Hepatocyte (in vitro differentiated cells): ENCODE measurements around the gene MAG. TPM values are rescaled to one million over a fixed set of nuclear protein-coding genes. Genes with fewer than 3 reads are reported as not detected.
"Not testable (repeated sequence)": the region's sequence is repeated elsewhere in the genome, so short reads cannot be mapped to it uniquely, and the experiment has no call there.

ENCODE experiments used
- DNase-seq: peaks from one replicate; pipeline ENCODE4 v3.0.0-alpha.2; 2016; ENCODE audit warnings: low spot score
- H2AFZ ChIP-seq: fragments of 200-600 bp; sonication (generic); 2 replicates; pipeline ENCODE4 v1.6.0; 2016; ENCODE audit warnings: antibody characterized with exemption, mild to moderate bottlenecking
- H3K27ac ChIP-seq: fragments of 200-600 bp; sonication (generic); 2 replicates; pipeline ENCODE4 v1.5.1; 2016; ENCODE audit warnings: mild to moderate bottlenecking
- H3K27me3 ChIP-seq: fragments of 200-600 bp; sonication (generic); 2 replicates; pipeline ENCODE4 v1.6.1; 2016
- H3K36me3 ChIP-seq: fragments of 200-600 bp; sonication (generic); replicated peaks from 2 replicates; pipeline ENCODE4 v1.5.1; 2016; ENCODE audit warnings: low read depth; ENCODE audit not compliant: insufficient read depth
- H3K4me1 ChIP-seq: fragments of 200-600 bp; sonication (generic); 2 replicates; pipeline ENCODE4 v1.5.1; 2016; ENCODE audit warnings: mild to moderate bottlenecking, moderate library complexity; ENCODE audit not compliant: insufficient read depth
- H3K4me2 ChIP-seq: fragments of 200-600 bp; sonication (generic); 2 replicates; pipeline ENCODE4 v1.6.0; 2016
- H3K4me3 ChIP-seq: fragments of 200-600 bp; sonication (generic); 2 replicates; pipeline ENCODE4 v1.5.1; 2016; ENCODE audit warnings: mild to moderate bottlenecking
- H3K79me2 ChIP-seq: fragments of 200-600 bp; sonication (generic); 2 replicates; pipeline ENCODE4 v1.6.0; 2017; ENCODE audit warnings: mild to moderate bottlenecking
- H3K9me2 ChIP-seq: fragments of 200-600 bp; sonication (generic); replicated peaks from 2 replicates; pipeline ENCODE4 v1.6.0; 2017; ENCODE audit warnings: mild to moderate bottlenecking; ENCODE audit not compliant: insufficient read depth
- H3K9me3 ChIP-seq: fragments of 200-600 bp; sonication (generic); 2 replicates; pipeline ENCODE4 v1.5.1; 2016; ENCODE audit warnings: low read depth, mild to moderate bottlenecking
- H4K20me1 ChIP-seq: fragments of 200-600 bp; sonication (generic); 2 replicates; pipeline ENCODE4 v1.6.0; 2016; ENCODE audit warnings: mild to moderate bottlenecking; ENCODE audit not compliant: insufficient read depth, poor library complexity, severe bottlenecking
- EZH2 ChIP-seq: fragments of 200-600 bp; sonication (generic); IDR thresholded peaks from 2 replicates; pipeline ENCODE4 v1.6.1; 2016; ENCODE audit warnings: antibody characterized with exemption, mild to moderate bottlenecking, borderline replicate concordance
- EZH2phosphoT487 ChIP-seq: fragments of 200-600 bp; sonication (generic); IDR thresholded peaks from one replicate; pipeline ENCODE4 v1.6.1; 2018; ENCODE audit warnings: antibody characterized with exemption, mild to moderate bottlenecking, low read depth, moderate library complexity; ENCODE audit not compliant: unreplicated experiment, severe bottlenecking
- WGBS: methylation state at CpG from one replicate; pipeline ENCODE4 v1.1.6; 2016; ENCODE audit warnings: low lambda C conversion rate; ENCODE audit errors: missing lambda C conversion rate; 5-methylcytosine and 5-hydroxymethylcytosine counted together
- polyA plus RNA-seq: library from polyadenylated mRNA; unstranded; fragments of >200 nt; fragmentation: Nextera tagmentation; extraction: Ambion mirVana; gene quantifications from 2 replicates; pipeline ENCODE4 v1.2.1, GENCODE V29; 2016
- total RNA-seq: library from RNA; depleted of rRNA; stranded (reverse); fragments of >200 nt; gene quantifications from 2 replicates; pipeline ENCODE4 v1.2.3, GENCODE V29; 2014
- TF ChIP-seq, protein P1 (sequence below): fragments of 200-600 bp; sonication (generic); IDR thresholded peaks from 2 replicates; pipeline ENCODE4 v1.5.1; 2016; ENCODE audit warnings: antibody characterized with exemption, mild to moderate bottlenecking; ENCODE audit not compliant: poor library complexity

The MAG gene
- total and polyA plus RNA-seq, 2 experiments from 2014 or later = 0.47 TPM; not detected in 1

DNA sequence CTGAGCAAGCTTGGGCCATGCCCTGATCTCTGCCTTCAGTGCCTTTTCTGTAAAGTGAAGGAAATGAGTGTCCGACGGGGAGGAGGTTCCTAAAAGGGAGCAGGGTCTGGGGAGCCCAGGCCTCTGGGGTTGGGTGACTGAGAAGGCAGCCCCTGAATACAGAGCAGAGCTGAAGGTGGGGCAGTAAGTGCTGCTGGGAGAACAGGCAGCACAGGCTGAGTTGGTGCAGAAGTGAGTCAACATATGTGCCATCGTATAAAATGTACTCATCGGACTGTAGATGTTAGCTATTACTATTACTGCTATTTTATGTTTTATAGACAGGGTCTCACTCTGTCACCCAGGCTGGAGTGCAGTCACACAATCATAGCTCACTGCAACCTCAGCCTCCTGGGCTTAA, 10.7 kb upstream of the MAG start:
- Histone ChIP-seq H3K4me3 (no peak overlapping the region), H3K27ac (no peak overlapping the region)
- WGBS = 77% methylated on average over 4 of the region's 4 CpGs

GRCh38 chr19:35284153-35285094, 7.5 kb upstream of the MAG start:
- Histone ChIP-seq H3K9me3 (no peaks in the 10 kb centered on the region), H3K4me2 (no peak overlapping the region), H3K9me2 (no peaks in the 10 kb centered on the region), H3K4me1 (no peaks in the 10 kb centered on the region), H3K4me3 (no peak overlapping the region), H2AFZ (no peak overlapping the region), H3K36me3 (no peaks in the 10 kb centered on the region), H3K27me3 (no peaks in the 10 kb centered on the region), H3K27ac (no peak overlapping the region), H3K79me2 (no peaks in the 10 kb centered on the region), H4K20me1 (no peaks in the 10 kb centered on the region)
- DNase-seq = no peak
- 78% methylated on average over 17 of the region's 17 CpGs for WGBS
- TF ChIP-seq EZH2phosphoT487 (no peak), EZH2 (no peak)
- TF ChIP-seq, protein P1, sequence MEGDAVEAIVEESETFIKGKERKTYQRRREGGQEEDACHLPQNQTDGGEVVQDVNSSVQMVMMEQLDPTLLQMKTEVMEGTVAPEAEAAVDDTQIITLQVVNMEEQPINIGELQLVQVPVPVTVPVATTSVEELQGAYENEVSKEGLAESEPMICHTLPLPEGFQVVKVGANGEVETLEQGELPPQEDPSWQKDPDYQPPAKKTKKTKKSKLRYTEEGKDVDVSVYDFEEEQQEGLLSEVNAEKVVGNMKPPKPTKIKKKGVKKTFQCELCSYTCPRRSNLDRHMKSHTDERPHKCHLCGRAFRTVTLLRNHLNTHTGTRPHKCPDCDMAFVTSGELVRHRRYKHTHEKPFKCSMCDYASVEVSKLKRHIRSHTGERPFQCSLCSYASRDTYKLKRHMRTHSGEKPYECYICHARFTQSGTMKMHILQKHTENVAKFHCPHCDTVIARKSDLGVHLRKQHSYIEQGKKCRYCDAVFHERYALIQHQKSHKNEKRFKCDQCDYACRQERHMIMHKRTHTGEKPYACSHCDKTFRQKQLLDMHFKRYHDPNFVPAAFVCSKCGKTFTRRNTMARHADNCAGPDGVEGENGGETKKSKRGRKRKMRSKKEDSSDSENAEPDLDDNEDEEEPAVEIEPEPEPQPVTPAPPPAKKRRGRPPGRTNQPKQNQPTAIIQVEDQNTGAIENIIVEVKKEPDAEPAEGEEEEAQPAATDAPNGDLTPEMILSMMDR = no peak

More for the DNA sequence above, 10.7 kb upstream of the MAG start:
- Histone ChIP-seq H3K9me2 (no peaks in the 10 kb centered on the region), H4K20me1 (no peaks in the 10 kb centered on the region), H3K36me3 (no peaks in the 10 kb centered on the region), H3K9me3 (no peaks in the 10 kb centered on the region), H2AFZ (no peak overlapping the region), H3K4me2 (no peak overlapping the region), H3K27me3 (no peaks in the 10 kb centered on the region), H3K79me2 (no peaks in the 10 kb centered on the region), H3K4me1 (no peaks in the 10 kb centered on the region)
- DNase-seq = no peak
- TF ChIP-seq EZH2phosphoT487 (no peak), EZH2 (no peak)
- TF ChIP-seq, protein P1 = no peak

DNA sequence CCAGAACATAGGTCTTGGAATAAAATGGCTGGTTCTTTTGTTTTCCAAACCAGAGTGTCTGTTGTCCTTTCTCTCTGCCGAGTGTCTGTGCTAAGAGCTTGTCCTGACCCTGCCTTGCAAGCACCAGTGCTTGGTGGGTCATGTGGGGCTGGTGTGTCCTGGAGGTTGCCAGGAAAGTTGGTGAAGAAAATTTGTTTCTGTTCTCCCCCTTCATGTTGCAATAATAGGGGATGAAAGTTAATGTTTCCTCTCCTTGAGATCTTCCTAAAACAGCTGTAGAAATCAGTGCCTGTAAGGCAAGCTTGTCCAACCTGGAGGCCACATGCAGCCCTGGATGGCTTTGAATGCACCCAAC, 6.9 kb upstream of the MAG start:
- Histone ChIP-seq H3K9me2 (no peaks in the 10 kb centered on the region), H3K4me3 (no peak overlapping the region), H4K20me1 (no peaks in the 10 kb centered on the region), H3K4me2 (no peak overlapping the region), H3K27ac (no peak overlapping the region), H3K4me1 (no peaks in the 10 kb centered on the region), H3K79me2 (no peaks in the 10 kb centered on the region), H2AFZ (no peak overlapping the region), H3K27me3 (no peaks in the 10 kb centered on the region), H3K9me3 (no peaks in the 10 kb centered on the region), H3K36me3 (no peaks in the 10 kb centered on the region)
- 45% methylated on average over 1 of the region's 1 CpG for WGBS
- DNase-seq = no peak
- TF ChIP-seq EZH2 (no peak), EZH2phosphoT487 (no peak)
- TF ChIP-seq, protein P1 = no peak

- H3K36me3 ChIP-seq, H3K4me1 ChIP-seq, H3K9me3 ChIP-seq, H3K27me3 ChIP-seq, H3K4me2 ChIP-seq, H3K4me3 ChIP-seq, DNase-seq, H3K9me2 ChIP-seq, H2AFZ ChIP-seq, H3K27ac ChIP-seq, H3K79me2 ChIP-seq, H4K20me1 ChIP-seq: not testable (repeated sequence)
- 92% methylated on average over 3 of the region's 3 CpGs for WGBS
These were observed 6.5 kb upstream of the MAG start for GRCh38 chr19:35285465-35285864.

- not testable (repeated sequence) for H3K79me2 ChIP-seq, H3K9me2 ChIP-seq, H3K4me3 ChIP-seq, H3K27ac ChIP-seq, H3K36me3 ChIP-seq, H3K4me2 ChIP-seq, H3K27me3 ChIP-seq, H2AFZ ChIP-seq, DNase-seq, H3K9me3 ChIP-seq, H3K4me1 ChIP-seq, H4K20me1 ChIP-seq
- WGBS = 78% methylated on average over 5 of the region's 5 CpGs
These were observed 5.9 kb upstream of the MAG start for GRCh38 chr19:35286101-35286500.
